B cell (primary cell): ENCODE results near the gene ZNF280A. TPM values are rescaled to one million over a fixed set of nuclear protein-coding genes. Genes with fewer than 3 reads are reported as not detected.

ENCODE experiments used
- ATAC-seq: fragments of 200-7000 bp; cut with Tn5 transposase; one replicate; pipeline ENCODE4 v1.10.0; 2021; ENCODE audit warnings: low read depth, mild to moderate bottlenecking, moderate number of reproducible peaks, moderate library complexity
- CTCF ChIA-PET: fragments of 350-600 bp; sonication (Branson Sonifier 250); formaldehyde crosslinking; loops from one replicate; lab custom pipeline; 2021; ENCODE audit warnings: antibody characterized with exemption, inconsistent platforms; lab: Charles Lee
- POLR2A ChIA-PET: fragments of 350-600 bp; sonication (Branson Sonifier 250); formaldehyde crosslinking; loops from one replicate; lab custom pipeline; 2021; ENCODE audit warnings: antibody characterized with exemption; lab: Charles Lee
- DNase-seq: peaks from one replicate; pipeline ENCODE4 v3.0.0; 2013
- H2AFZ ChIP-seq: 2 replicates; pipeline ENCODE4 v1.6.1; 2012; ENCODE audit warnings: mild to moderate bottlenecking, low read depth, low read length; ENCODE audit not compliant: insufficient read depth, poor library complexity, severe bottlenecking
- H3K27ac ChIP-seq, 2 donors: 1 replicate in 1 of 2; 2 replicates in 1 of 2; pipeline ENCODE4 v1.5.1; 2012 to 2013; ENCODE audit warnings: low read length in 2 of 2, mild to moderate bottlenecking in 2 of 2, moderate library complexity in 1 of 2
- H3K27me3 ChIP-seq, 4 experiments: fragments of 200-600 bp in 1 of 4; sonication (generic) in 1 of 4; replicated peaks in 1 of 4; 1 replicate in 2 of 4; 2 replicates in 2 of 4; pipeline versions ENCODE4 v1.6.1 to v1.7.0; 2013 to 2016; ENCODE audit warnings: low read length in 3 of 4, mild to moderate bottlenecking in 2 of 4, mixed read lengths in 1 of 4, moderate library complexity in 1 of 4; ENCODE audit not compliant: insufficient read depth in 4 of 4, control insufficient read depth in 3 of 4; ENCODE audit errors: control extremely low read depth in 1 of 4
- H3K36me3 ChIP-seq, 2 experiments: replicated peaks in 1 of 2; 1 replicate in 1 of 2; 2 replicates in 1 of 2; pipeline versions ENCODE4 v1.6.1 to v1.7.1; 2013; ENCODE audit warnings: low read length in 1 of 2; ENCODE audit not compliant: insufficient read depth in 2 of 2, control insufficient read depth in 1 of 2; ENCODE audit errors: control extremely low read depth in 1 of 2, extremely low read depth in 1 of 2
- H3K4me1 ChIP-seq, 2 donors: fragments of 200-600 bp in 1 of 2; sonication (generic) in 1 of 2; 1 replicate in 1 of 2; 2 replicates in 1 of 2; pipeline versions ENCODE4 v1.5.1 to v1.6.1; 2013 to 2017; ENCODE audit warnings: low read length in 2 of 2; ENCODE audit not compliant: control insufficient read depth in 2 of 2, insufficient read depth in 2 of 2
- H3K4me2 ChIP-seq: replicated peaks from 2 replicates; pipeline ENCODE3; 2012; ENCODE audit warnings: mild to moderate bottlenecking, low read depth, low read length; ENCODE audit not compliant: poor library complexity, severe bottlenecking
- H3K4me3 ChIP-seq, 5 experiments: fragments of 200-600 bp in 1 of 5; sonication (generic) in 1 of 5; 1 replicate in 3 of 5; 2 replicates in 2 of 5; pipeline versions ENCODE4 v1.5.1 to v1.7.0; 2011 to 2016; ENCODE audit warnings: low read length in 4 of 5, mild to moderate bottlenecking in 4 of 5, low read depth in 2 of 5, control low read depth in 1 of 5, moderate library complexity in 1 of 5; ENCODE audit not compliant: insufficient read depth in 1 of 5; ENCODE audit errors: control extremely low read depth in 1 of 5, extremely low read depth in 1 of 5
- H3K79me2 ChIP-seq: fragments of 200-600 bp; sonication (generic); one replicate; pipeline ENCODE4 v1.6.0; 2016; ENCODE audit warnings: low read length; ENCODE audit not compliant: control insufficient read depth, insufficient read depth
- H3K9ac ChIP-seq: fragments of 200-600 bp; sonication (generic); 2 replicates; pipeline ENCODE4 v1.6.1; 2017; ENCODE audit warnings: mild to moderate bottlenecking, low read length, moderate library complexity
- H3K9me3 ChIP-seq, 3 donors: one replicate each; pipeline versions ENCODE4 v1.6.1 to v1.7.1; 2013; ENCODE audit warnings: low read length in 2 of 3; ENCODE audit not compliant: control insufficient read depth in 2 of 3, insufficient read depth in 1 of 3; ENCODE audit errors: control extremely low read depth in 1 of 3
- H4K20me1 ChIP-seq: 2 replicates; pipeline ENCODE4 v1.6.0; 2012; ENCODE audit warnings: mild to moderate bottlenecking, low read length; ENCODE audit not compliant: insufficient read depth, control insufficient read depth, poor library complexity, severe bottlenecking
- H3K27ac Mint-ChIP-seq: one replicate; pipeline ENCODE4 v1.8.0; 2021; ENCODE audit warnings: mixed read lengths
- H3K27me3 Mint-ChIP-seq: one replicate; pipeline ENCODE4 v1.8.0; 2021; ENCODE audit warnings: mixed read lengths
- H3K4me1 Mint-ChIP-seq: one replicate; pipeline ENCODE4 v1.8.0; 2021; ENCODE audit warnings: mixed read lengths
- H3K4me3 Mint-ChIP-seq: one replicate; pipeline ENCODE4 v1.8.0; 2021; ENCODE audit warnings: mixed read lengths
- H3K9me3 Mint-ChIP-seq: one replicate; pipeline ENCODE4 v1.8.0; 2022; ENCODE audit warnings: mixed read lengths; ENCODE audit not compliant: insufficient read depth
- EZH2 ChIP-seq: IDR thresholded peaks from 2 replicates; pipeline ENCODE4 v1.6.1; 2012; ENCODE audit warnings: borderline replicate concordance, low read depth, mild to moderate bottlenecking, moderate library complexity, low read length; ENCODE audit not compliant: insufficient read depth, poor library complexity, severe bottlenecking
- WGBS: methylation state at CpG from one replicate; pipeline ENCODE4 v1.1.5; 2013; ENCODE audit warnings: missing lambda C conversion rate; ENCODE audit not compliant: insufficient coverage; 5-methylcytosine and 5-hydroxymethylcytosine counted together
- intact Hi-C: fragments of 100-400 bp; cut with micrococcal nuclease; formaldehyde crosslinking; loops from one replicate; pipeline ENCODE4 v1.10.0; 2022
- polyA plus RNA-seq: library from polyadenylated mRNA; depleted of rRNA; stranded (reverse); fragments of >200 nt; gene quantifications from 2 replicates; pipeline ENCODE4 v1.2.3, GENCODE V29; 2012
- total RNA-seq, 2 donors: library from RNA; stranded (reverse); fragments of 120-200 nt in 1 of 2; gene quantifications; 1 replicate in 1 of 2; 2 replicates in 1 of 2; pipeline versions ENCODE4 v1.2.3 to v1.2.4, GENCODE V29; 2013 to 2022
- TF ChIP-seq, protein P1 (sequence below): fragments of 200-600 bp; IDR thresholded peaks from one replicate; pipeline ENCODE4 v1.8.0; 2022; ENCODE audit warnings: antibody characterized with exemption, mild to moderate bottlenecking

Gene ZNF280A
- total and polyA plus RNA-seq, 2 donors (not counting 1 experiment from before 2014, with no cell fraction given): not detected

GRCh38 chr22:22547692-22548300, 27.7 kb upstream of the ZNF280A start:
- POLR2A ChIA-PET: no interaction called here
- H3K4me2 ChIP-seq: peak overlapping the region; percentile 32
- H3K9me3 ChIP-seq: no peaks in the 10 kb centered on the region
- CTCF ChIA-PET: no interaction called here
- Mint-ChIP-seq H3K9me3 (no peaks in the 10 kb centered on the region), H3K27me3 (peaks cover 2% of the 10 kb centered on the region), H3K4me1 (peaks cover 10% of the 10 kb centered on the region), H3K4me3 (no peak overlapping the region), H3K27ac (no peak overlapping the region)
- WGBS: 14% methylated on average over 2 of the region's 3 CpGs
- H3K79me2 ChIP-seq: no peaks in the 10 kb centered on the region
- no peak overlapping the region for H3K9ac ChIP-seq
- no peak overlapping the region for H3K4me3 ChIP-seq
- no peaks in the 10 kb centered on the region for H3K27me3 ChIP-seq
- peaks cover 0 to 12% of the 10 kb centered on the region in 2 donors for H3K4me1 ChIP-seq
- no peak overlapping the region for H3K27ac ChIP-seq
- DNase-seq (no peak), ATAC-seq (no peak)
- TF ChIP-seq, protein P1, sequence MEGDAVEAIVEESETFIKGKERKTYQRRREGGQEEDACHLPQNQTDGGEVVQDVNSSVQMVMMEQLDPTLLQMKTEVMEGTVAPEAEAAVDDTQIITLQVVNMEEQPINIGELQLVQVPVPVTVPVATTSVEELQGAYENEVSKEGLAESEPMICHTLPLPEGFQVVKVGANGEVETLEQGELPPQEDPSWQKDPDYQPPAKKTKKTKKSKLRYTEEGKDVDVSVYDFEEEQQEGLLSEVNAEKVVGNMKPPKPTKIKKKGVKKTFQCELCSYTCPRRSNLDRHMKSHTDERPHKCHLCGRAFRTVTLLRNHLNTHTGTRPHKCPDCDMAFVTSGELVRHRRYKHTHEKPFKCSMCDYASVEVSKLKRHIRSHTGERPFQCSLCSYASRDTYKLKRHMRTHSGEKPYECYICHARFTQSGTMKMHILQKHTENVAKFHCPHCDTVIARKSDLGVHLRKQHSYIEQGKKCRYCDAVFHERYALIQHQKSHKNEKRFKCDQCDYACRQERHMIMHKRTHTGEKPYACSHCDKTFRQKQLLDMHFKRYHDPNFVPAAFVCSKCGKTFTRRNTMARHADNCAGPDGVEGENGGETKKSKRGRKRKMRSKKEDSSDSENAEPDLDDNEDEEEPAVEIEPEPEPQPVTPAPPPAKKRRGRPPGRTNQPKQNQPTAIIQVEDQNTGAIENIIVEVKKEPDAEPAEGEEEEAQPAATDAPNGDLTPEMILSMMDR: no peak
- TF ChIP-seq EZH2: no peak
- no peaks in the 10 kb centered on the region for H3K36me3 ChIP-seq
- H2AFZ ChIP-seq: no peak overlapping the region
- H4K20me1 ChIP-seq: no peaks in the 10 kb centered on the region
- intact Hi-C loops: loop anchor here (5.0 kb wide), 1 partner anchor 40 kb away; no protein-coding TSS in a partner anchor

- Histone ChIP-seq H3K4me1 (peaks cover 0 to 12% of the 10 kb centered on the region in 2 donors), H3K79me2 (no peaks in the 10 kb centered on the region), H3K27me3 (no peaks in the 10 kb centered on the region), H3K4me2 (no peak overlapping the region), H4K20me1 (no peaks in the 10 kb centered on the region), H3K4me3 (no peak overlapping the region), H3K9me3 (no peaks in the 10 kb centered on the region), H3K36me3 (no peaks in the 10 kb centered on the region), H3K9ac (no peak overlapping the region), H3K27ac (no peak overlapping the region), H2AFZ (no peak overlapping the region)
- Mint-ChIP-seq H3K27me3 (peaks cover 6% of the 10 kb centered on the region), H3K9me3 (no peaks in the 10 kb centered on the region), H3K4me1 (peaks cover 10% of the 10 kb centered on the region), H3K4me3 (no peak overlapping the region), H3K27ac (no peak overlapping the region)
- 100% methylated on average over 1 of the region's 3 CpGs for WGBS
- intact Hi-C loops: loop anchor here (5.0 kb wide), 1 partner anchor 40 kb away; no protein-coding TSS in a partner anchor
- ATAC-seq (no peak), DNase-seq (no peak)
- no peak for TF ChIP-seq EZH2
- TF ChIP-seq, protein P1: no peak
- POLR2A ChIA-PET: no interaction called here
- CTCF ChIA-PET: interaction anchor here (1.0 kb wide), 1 partner anchor 30 kb away, joined by 3 read pairs; no protein-coding TSS in a partner anchor
Observed at GRCh38 chr22:22547226-22547625, 27.2 kb upstream of the ZNF280A start.
